Left lung (tissue), 10 donors: ENCODE data around the gene FNDC3B. TPM values are rescaled to one million over a fixed set of nuclear protein-coding genes. Genes with fewer than 3 reads are reported as not detected.

Experiments
- ATAC-seq: fragments of 200-7000 bp; cut with Tn5 transposase; one replicate; pipeline ENCODE4 v1.9.1; 2020; ENCODE audit warnings: moderate library complexity
- DNase-seq, 4 donors: peaks; one replicate each; pipeline ENCODE4 v3.0.0-alpha.2; 2013 to 2020
- H3K27ac ChIP-seq, 2 donors: fragments of 200-600 bp; sonication (generic) in 1 of 2; one replicate each; pipeline versions ENCODE4 v1.5.0 to v1.8.0; 2020 to 2021
- H3K27me3 ChIP-seq, 2 donors: fragments of 200-600 bp; sonication (generic) in 1 of 2; one replicate each; pipeline versions ENCODE4 v1.5.0 to v1.8.0; 2020 to 2021
- H3K36me3 ChIP-seq, 2 donors: fragments of 200-600 bp; sonication (generic) in 1 of 2; one replicate each; pipeline versions ENCODE4 v1.5.0 to v1.8.0; 2020 to 2021
- H3K4me1 ChIP-seq, 2 donors: fragments of 200-600 bp; one replicate each; pipeline ENCODE4 v1.8.0; 2021
- H3K4me3 ChIP-seq, 2 donors: fragments of 200-600 bp; sonication (generic) in 1 of 2; one replicate each; pipeline versions ENCODE4 v1.5.0 to v1.8.0; 2020 to 2021; ENCODE audit warnings: mild to moderate bottlenecking in 1 of 2
- H3K9me3 ChIP-seq, 2 donors: fragments of 200-600 bp; sonication (generic) in 1 of 2; one replicate each; pipeline versions ENCODE4 v1.5.0 to v1.8.0; 2020 to 2021
- CTCF ChIP-seq, 2 donors: fragments of 200-600 bp; sonication (generic) in 1 of 2; IDR thresholded peaks; one replicate each; pipeline versions ENCODE4 v1.5.0 to v1.8.0; 2021; ENCODE audit warnings: antibody characterized with exemption in 2 of 2
- intact Hi-C, 2 donors: fragments of 100-400 bp; cut with DNase I; formaldehyde crosslinking; loops; one replicate each; pipeline versions ENCODE4 v1.11.2 to v1.14.2; 2022
- polyA plus RNA-seq, 6 donors: library from polyadenylated mRNA; unstranded; fragments of 120-200 nt; gene quantifications; one replicate each; pipeline ENCODE4 v1.2.1, GENCODE V29; 2013; ENCODE audit not compliant: insufficient read length in 6 of 6
- total RNA-seq, 2 donors: library from RNA; stranded (reverse); fragmentation: NEBNext Ultra II Directional; extraction: Animal tissue kit (Norgen Biotek cat#: 25700); gene quantifications; one replicate each; pipeline ENCODE4 v1.2.1, GENCODE V29; 2021
- donor health status: DM: no; HTN: yes; CAD: no.
- donor health status: DM: no; HTN: no; CAD: no.

Gene FNDC3B
- total and polyA plus RNA-seq, 8 donors = 35.2 to 185 (median 42.3) TPM

- no peaks in the 10 kb centered on the region for H3K27me3 ChIP-seq
- H3K9me3 ChIP-seq = no peaks in the 10 kb centered on the region
- DNase-seq = no peak
- intact Hi-C loops = no loop called here
- no peaks in the 10 kb centered on the region for H3K4me1 ChIP-seq
- ATAC-seq = no peak
- no peak for TF ChIP-seq CTCF (IDR thresholded peaks at IDR 0.05)
- no peak overlapping the region for H3K4me3 ChIP-seq
- H3K27ac ChIP-seq = no peak overlapping the region
- H3K36me3 ChIP-seq = no peaks in the 10 kb centered on the region
Observed at GRCh38 chr3:172020763-172021162, 18.6 kb upstream of the FNDC3B start.

DNA sequence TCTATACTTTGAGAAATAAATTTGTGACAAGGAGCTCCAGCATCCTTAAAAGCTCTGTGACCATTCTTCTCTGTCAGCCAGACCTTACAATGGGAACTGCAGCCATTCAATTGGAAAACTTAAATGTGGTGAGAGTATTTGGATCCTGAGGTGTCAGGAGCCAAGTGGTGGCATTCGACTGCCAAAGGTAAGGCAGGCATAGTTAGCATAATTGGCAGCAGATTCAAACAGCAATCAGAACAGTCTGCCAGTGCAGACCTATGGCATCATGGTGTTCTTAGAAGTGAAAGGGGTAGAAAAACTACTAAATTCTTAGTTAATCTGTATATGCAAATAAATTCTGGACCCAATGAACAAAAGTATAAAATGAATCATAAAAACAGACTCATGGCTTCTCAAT is 18.2 kb upstream of the FNDC3B start:
- ATAC-seq = no peak

GRCh38 chr3:172021859-172022258 is 17.5 kb upstream of the FNDC3B start:
- ATAC-seq = no peak
- no peaks in the 10 kb centered on the region for H3K36me3 ChIP-seq
- intact Hi-C loops = no loop called here
- H3K4me1 ChIP-seq = no peaks in the 10 kb centered on the region
- no peak for TF ChIP-seq CTCF (IDR thresholded peaks at IDR 0.05)
- no peak overlapping the region for H3K27ac ChIP-seq
- DNase-seq = no peak
- H3K27me3 ChIP-seq = no peaks in the 10 kb centered on the region
- no peaks in the 10 kb centered on the region for H3K9me3 ChIP-seq
- H3K4me3 ChIP-seq = no peak overlapping the region

More for the DNA sequence above, 18.2 kb upstream of the FNDC3B start:
- TF ChIP-seq CTCF (IDR thresholded peaks at IDR 0.05) = no peak
- Histone ChIP-seq H3K27ac (no peak overlapping the region), H3K36me3 (no peaks in the 10 kb centered on the region), H3K27me3 (no peaks in the 10 kb centered on the region), H3K4me3 (no peak overlapping the region), H3K9me3 (no peaks in the 10 kb centered on the region), H3K4me1 (no peaks in the 10 kb centered on the region)
- no peak for DNase-seq
- intact Hi-C loops = no loop called here

DNA sequence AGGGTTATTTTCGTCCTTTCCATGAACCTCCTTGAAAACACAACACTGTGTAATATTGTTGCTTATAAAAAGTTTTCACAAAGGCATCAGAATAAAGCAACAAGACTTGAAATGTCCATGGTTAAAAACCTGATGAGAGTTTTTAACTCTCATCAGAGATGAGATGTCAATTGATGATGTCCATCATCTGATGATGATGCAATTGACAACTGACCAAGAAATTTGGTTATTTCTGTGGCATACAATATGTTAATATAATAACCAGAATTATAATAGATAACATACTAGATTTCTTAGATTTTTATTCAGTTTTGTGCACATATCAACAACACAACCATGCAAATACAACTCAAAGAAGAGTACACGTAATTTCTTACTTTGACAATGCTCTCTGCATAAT is 15.5 kb upstream of the FNDC3B start:
- H3K4me3 ChIP-seq = no peak overlapping the region
- ATAC-seq (no peak), DNase-seq (no peak)
- no peaks in the 10 kb centered on the region for H3K27me3 ChIP-seq
- no peaks in the 10 kb centered on the region for H3K36me3 ChIP-seq
- no peak for TF ChIP-seq CTCF (IDR thresholded peaks at IDR 0.05)
- no peaks in the 10 kb centered on the region for H3K4me1 ChIP-seq
- intact Hi-C loops = no loop called here
- no peaks in the 10 kb centered on the region for H3K9me3 ChIP-seq
- no peak overlapping the region for H3K27ac ChIP-seq

GRCh38 chr3:172024679-172025078 is 14.7 kb upstream of the FNDC3B start:
- Histone ChIP-seq H3K36me3 (no peaks in the 10 kb centered on the region), H3K27me3 (no peaks in the 10 kb centered on the region), H3K9me3 (no peaks in the 10 kb centered on the region), H3K4me3 (no peak overlapping the region), H3K27ac (no peak overlapping the region), H3K4me1 (peaks cover 0 to 4% of the 10 kb centered on the region in 2 donors)
- TF ChIP-seq CTCF (IDR thresholded peaks at IDR 0.05) = no peak
- DNase-seq (no peak), ATAC-seq (no peak)
- intact Hi-C loops = no loop called here
